Neuronal stem cell (in vitro differentiated cells): ENCODE results near the gene SNAI1.
"Not testable (repeated sequence)": the region's sequence is repeated elsewhere in the genome, so short reads cannot be mapped to it uniquely, and the experiment has no call there.

Source experiments
- DNase-seq: peaks from one replicate; pipeline ENCODE4 v3.0.0-alpha.2; 2013; ENCODE audit warnings: low spot score
- H2AFZ ChIP-seq: one replicate; pipeline ENCODE4 v1.6.1; 2013; ENCODE audit warnings: mild to moderate bottlenecking, low read length, inconsistent platforms
- H2AK5ac ChIP-seq: 2 replicates; pipeline ENCODE4 v1.6.1; 2013; ENCODE audit warnings: low read depth, mild to moderate bottlenecking, inconsistent platforms, low read length, moderate library complexity, mixed read lengths
- H2BK120ac ChIP-seq: 2 replicates; pipeline ENCODE4 v1.6.1; 2013; ENCODE audit warnings: low read depth, mild to moderate bottlenecking, inconsistent platforms, low read length, moderate library complexity, mixed read lengths
- H2BK12ac ChIP-seq: one replicate; pipeline ENCODE4 v1.6.1; 2013; ENCODE audit warnings: low read length, inconsistent platforms
- H2BK15ac ChIP-seq: 2 replicates; pipeline ENCODE4 v1.6.1; 2013; ENCODE audit warnings: mild to moderate bottlenecking, low read length, inconsistent platforms, mixed read lengths
- H2BK5ac ChIP-seq: one replicate; pipeline ENCODE4 v1.6.1; 2013; ENCODE audit warnings: inconsistent platforms, mild to moderate bottlenecking, low read length, moderate library complexity
- H3K14ac ChIP-seq: one replicate; pipeline ENCODE4 v1.6.1; 2013; ENCODE audit warnings: low read length, inconsistent platforms
- H3K18ac ChIP-seq: 2 replicates; pipeline ENCODE4 v1.6.1; 2013; ENCODE audit warnings: low read length, inconsistent platforms
- H3K23ac ChIP-seq: 2 replicates; pipeline ENCODE4 v1.6.1; 2013; ENCODE audit warnings: low read depth, mild to moderate bottlenecking, mixed read lengths, low read length, inconsistent platforms; ENCODE audit not compliant: poor library complexity
- H3K27ac ChIP-seq: replicated peaks from 3 replicates; pipeline ENCODE4 v1.5.1; 2013; ENCODE audit warnings: low read length, inconsistent platforms
- H3K27me3 ChIP-seq, 3 experiments: 2 replicates each; pipeline ENCODE4 v1.6.1; 2013; ENCODE audit warnings: low read length in 3 of 3, mild to moderate bottlenecking in 2 of 3, inconsistent platforms in 1 of 3, low read depth in 1 of 3, mixed read lengths in 1 of 3, moderate library complexity in 1 of 3; ENCODE audit not compliant: control insufficient read depth in 3 of 3, insufficient read depth in 3 of 3
- H3K36me3 ChIP-seq, 2 donors: replicated peaks in 1 of 2; 2 replicates each; pipeline ENCODE4 v1.6.1; 2013; ENCODE audit warnings: low read length in 2 of 2; ENCODE audit not compliant: control insufficient read depth in 2 of 2, insufficient read depth in 2 of 2
- H3K4ac ChIP-seq: 2 replicates; pipeline ENCODE4 v1.6.1; 2013; ENCODE audit warnings: inconsistent platforms, mild to moderate bottlenecking, low read length, moderate library complexity
- H3K4me1 ChIP-seq, 2 donors: 1 replicate in 1 of 2; 2 replicates in 1 of 2; pipeline ENCODE4 v1.6.1; 2013; ENCODE audit warnings: low read length in 2 of 2, low read depth in 1 of 2; ENCODE audit not compliant: control insufficient read depth in 2 of 2, insufficient read depth in 1 of 2
- H3K4me2 ChIP-seq: one replicate; pipeline ENCODE4 v1.6.1; 2013; ENCODE audit warnings: mild to moderate bottlenecking, low read length, inconsistent platforms; ENCODE audit not compliant: insufficient read depth, poor library complexity, severe bottlenecking
- H3K4me3 ChIP-seq, 2 donors: 2 replicates each; pipeline ENCODE4 v1.5.1; 2013; ENCODE audit warnings: low read length in 2 of 2, mild to moderate bottlenecking in 2 of 2, inconsistent platforms in 1 of 2, moderate library complexity in 1 of 2
- H3K79me1 ChIP-seq: one replicate; pipeline ENCODE4 v1.6.1; 2013; ENCODE audit warnings: low read depth, mild to moderate bottlenecking, inconsistent platforms, low read length, moderate library complexity
- H3K9ac ChIP-seq: one replicate; pipeline ENCODE4 v1.6.1; 2013; ENCODE audit warnings: mild to moderate bottlenecking, low read depth, low read length, inconsistent platforms; ENCODE audit not compliant: poor library complexity
- H3K9me3 ChIP-seq, 2 donors: replicated peaks in 1 of 2; 2 replicates each; pipeline versions ENCODE3 to v1.6.1; 2013; ENCODE audit warnings: low read length in 2 of 2, mild to moderate bottlenecking in 2 of 2, inconsistent platforms in 1 of 2, low read depth in 1 of 2, mixed read lengths in 1 of 2, moderate library complexity in 1 of 2; ENCODE audit not compliant: control insufficient read depth in 2 of 2, insufficient read depth in 1 of 2
- H4K8ac ChIP-seq: one replicate; pipeline ENCODE4 v1.6.1; 2013; ENCODE audit warnings: low read depth, mild to moderate bottlenecking, inconsistent platforms, low read length, moderate library complexity
- H4K91ac ChIP-seq: one replicate; pipeline ENCODE4 v1.6.1; 2013; ENCODE audit warnings: low read length, low read depth, mild to moderate bottlenecking, inconsistent platforms; ENCODE audit not compliant: poor library complexity
- WGBS, 2 donors: extraction: QIAGEN DNeasy Blood & Tissue Kit; methylation state at CpG; one replicate each; pipeline ENCODE4 v1.1.7; 2013; ENCODE audit warnings: missing lambda C conversion rate in 2 of 2, mixed read lengths in 1 of 2; ENCODE audit not compliant: insufficient read length in 2 of 2, insufficient replicate concordance in 1 of 2; ENCODE audit errors: extremely low coverage in 2 of 2; 5-methylcytosine and 5-hydroxymethylcytosine counted together

The SNAI1 gene

GRCh38 chr20:49977740-49978139, 5.0 kb upstream of the SNAI1 start:
- H3K9ac ChIP-seq, DNase-seq, H3K36me3 ChIP-seq, H2AFZ ChIP-seq, H3K9me3 ChIP-seq, H3K79me1 ChIP-seq, H3K18ac ChIP-seq, H3K4me3 ChIP-seq, H4K91ac ChIP-seq, H3K27ac ChIP-seq, H3K4me2 ChIP-seq, H2BK12ac ChIP-seq, H2BK5ac ChIP-seq, H4K8ac ChIP-seq, H2AK5ac ChIP-seq, H3K14ac ChIP-seq, H3K4ac ChIP-seq, H3K23ac ChIP-seq, H2BK120ac ChIP-seq, H2BK15ac ChIP-seq: not testable (repeated sequence)
- Histone ChIP-seq H3K4me1 (peaks cover 12 to 13% of the 10 kb centered on the region in 2 donors), H3K27me3 (peaks cover 2 to 29% (median 15%) of the 10 kb centered on the region in 3 experiments)
- no CpG with 5 or more reads among the region's 2 CpGs for WGBS, 2 donors

- Histone ChIP-seq H3K4me3 (no peak overlapping the region), H4K91ac (no peak overlapping the region), H3K18ac (no peak overlapping the region), H3K23ac (no peak overlapping the region), H2AK5ac (no peak overlapping the region), H2BK12ac (no peak overlapping the region), H2BK5ac (peak overlapping the region; percentile 93), H3K4me2 (no peak overlapping the region), H2BK15ac (no peak overlapping the region), H3K27me3 (peaks cover 2 to 29% (median 15%) of the 10 kb centered on the region in 3 experiments), H3K27ac (no peak overlapping the region), H3K9me3 (no peaks in the 10 kb centered on the region), H3K79me1 (peaks cover 2% of the 10 kb centered on the region), H2BK120ac (no peak overlapping the region), H3K14ac (no peak overlapping the region), H3K36me3 (no peaks in the 10 kb centered on the region), H2AFZ (peak overlapping the region; percentile 97), H3K4ac (no peak overlapping the region), H3K9ac (no peak overlapping the region), H3K4me1 (peaks cover 13 to 14% of the 10 kb centered on the region in 2 donors), H4K8ac (no peak overlapping the region)
- no CpG with 5 or more reads among the region's 3 CpGs for WGBS, 2 donors
- DNase-seq, result no peak
Observed at GRCh38 chr20:49978685-49979029, 4.1 kb upstream of the SNAI1 start.

DNA sequence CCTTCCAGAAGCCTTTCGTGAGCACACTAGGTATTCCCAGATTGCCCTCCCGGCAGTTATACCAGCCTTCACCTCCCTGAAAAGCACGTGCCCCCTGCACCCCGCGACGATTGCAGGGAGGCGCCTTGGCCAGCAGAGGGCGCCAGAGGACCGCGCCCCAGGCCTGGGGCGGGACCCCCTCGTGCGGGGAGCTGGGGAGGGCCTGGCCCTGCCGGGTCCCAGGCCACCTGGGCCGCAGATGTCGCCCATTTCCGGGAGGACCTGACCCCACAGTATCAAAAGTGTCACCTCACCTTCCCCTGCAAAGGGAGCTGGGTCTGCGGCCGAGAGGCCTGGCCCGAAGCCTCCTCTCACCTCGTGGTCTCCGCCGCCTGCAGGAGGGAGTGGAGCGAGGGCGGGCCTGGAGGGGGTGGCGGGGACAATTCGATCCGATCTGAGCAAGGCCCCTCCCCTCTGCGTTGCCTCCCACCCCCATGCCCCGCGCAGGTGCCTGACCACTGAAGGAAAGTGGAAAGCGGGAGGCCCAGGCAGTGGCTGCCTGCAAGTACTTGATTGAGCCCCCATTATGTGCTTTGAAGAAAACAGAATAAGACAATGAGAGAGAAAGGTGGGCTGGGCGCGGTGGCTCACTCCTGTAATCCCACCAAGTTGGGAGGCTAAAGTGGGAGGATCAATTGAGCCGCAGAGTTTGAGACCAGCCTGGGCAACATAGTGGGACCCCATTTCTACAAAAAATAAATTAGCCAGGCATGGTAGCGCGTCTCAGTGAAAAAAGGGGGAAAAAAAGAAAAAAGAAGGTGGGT, 3.5 kb upstream of the SNAI1 start:
- no peak overlapping the region for H3K27ac ChIP-seq
- H2BK12ac ChIP-seq, result peak overlapping the region; percentile 41
- no peaks in the 10 kb centered on the region for H3K9me3 ChIP-seq
- peak overlapping the region; percentile 72 for H3K9ac ChIP-seq
- H2AK5ac ChIP-seq, result no peak overlapping the region
- no peak overlapping the region for H2BK15ac ChIP-seq
- H3K27me3 ChIP-seq, result peaks cover 2 to 29% (median 15%) of the 10 kb centered on the region in 3 experiments
- H3K14ac ChIP-seq, result no peak overlapping the region
- peak overlapping the region; percentile 93 for H3K18ac ChIP-seq
- peaks cover 3% of the 10 kb centered on the region for H3K79me1 ChIP-seq
- peaks cover 14 to 19% of the 10 kb centered on the region in 2 donors for H3K4me1 ChIP-seq
- H3K4me2 ChIP-seq, result peak overlapping the region; percentile 78
- peaks cover 1 to 4% of the 10 kb centered on the region in 2 donors for H3K36me3 ChIP-seq
- peak overlapping the region; percentile 47 to 78 for H3K4me3 ChIP-seq
- peak overlapping the region; percentile 80 for H3K23ac ChIP-seq
- H2BK5ac ChIP-seq, result peak overlapping the region; percentile 93
- H4K8ac ChIP-seq, result peak overlapping the region; percentile 43
- WGBS, 2 donors, result no CpG with 5 or more reads among the region's 37 CpGs
- no peak overlapping the region for H3K4ac ChIP-seq
- H2AFZ ChIP-seq, result peak overlapping the region; percentile 97
- H4K91ac ChIP-seq, result no peak overlapping the region
- DNase-seq, result peak; percentile 73
- no peak overlapping the region for H2BK120ac ChIP-seq

- Histone ChIP-seq H3K18ac (no peak overlapping the region), H3K27me3 (peaks cover 2 to 29% (median 15%) of the 10 kb centered on the region in 3 experiments), H3K9ac (no peak overlapping the region), H3K36me3 (peaks cover 1 to 13% of the 10 kb centered on the region in 2 donors), H4K8ac (no peak overlapping the region), H3K9me3 (no peaks in the 10 kb centered on the region), H3K79me1 (peaks cover 3% of the 10 kb centered on the region), H3K4me1 (peaks cover 14 to 31% of the 10 kb centered on the region in 2 donors), H3K4me3 (no peak overlapping the region), H3K4ac (no peak overlapping the region), H3K27ac (no peak overlapping the region), H4K91ac (no peak overlapping the region), H2AK5ac (no peak overlapping the region), H3K4me2 (no peak overlapping the region), H2BK15ac (no peak overlapping the region), H2BK120ac (no peak overlapping the region), H3K23ac (no peak overlapping the region), H2BK5ac (no peak overlapping the region), H3K14ac (no peak overlapping the region), H2BK12ac (no peak overlapping the region), H2AFZ (no peak overlapping the region)
- WGBS, 2 donors, result no CpG with 5 or more reads among the region's 11 CpGs
- no peak for DNase-seq
Observed at GRCh38 chr20:49980140-49981008, 2.4 kb upstream of the SNAI1 start.
